GM12878 (cell line): Measurements from ENCODE around the gene RBMS3. TPM values are rescaled to one million over a fixed set of nuclear protein-coding genes. Genes with fewer than 3 reads are reported as not detected.

Experiments
- ATAC-seq: fragments of 200-7000 bp; cut with Tn5 transposase; 3 replicates; pipeline ENCODE4 v1.9.1; 2020; ENCODE audit warnings: mild to moderate bottlenecking, moderate library complexity
- BruUV-seq: library from RNA; stranded (reverse); fragments of 400-500 nt; replicated peaks from 2 replicates; lab custom pipeline; 2021; lab: Mats Ljungman, UMichigan
- CTCF ChIA-PET: fragments of 300-600 bp; sonication (Branson Sonifier 250); formaldehyde crosslinking; extraction: SDS; loops from one replicate; lab custom pipeline; 2021; ENCODE audit warnings: inconsistent platforms; lab: Yijun Ruan, JAX
- POLR2A ChIA-PET: fragments of 350-600 bp; formaldehyde crosslinking; extraction: SDS; loops from one replicate; lab custom pipeline; 2021; ENCODE audit warnings: inconsistent platforms; lab: Charles Lee
- RAD21 ChIA-PET: fragments of 300-600 bp; sonication (Branson Sonifier 250); formaldehyde crosslinking; loops from one replicate; lab custom pipeline; 2023; ENCODE audit warnings: antibody characterized with exemption; ENCODE audit not compliant: unreplicated experiment; lab: Charles Lee
- SMC1A ChIA-PET: fragments of 300-600 bp; sonication (Branson Sonifier 250); formaldehyde crosslinking; loops from one replicate; lab custom pipeline; 2023; ENCODE audit not compliant: unreplicated experiment, uncharacterized antibody; lab: Charles Lee
- DNase-seq: peaks from one replicate; pipeline ENCODE4 v3.0.0-alpha.2; 2011; ENCODE audit warnings: low read depth, low spot score
- FAIRE-seq: peaks from 3 replicates; lab custom pipeline; 2011; peaks lifted over from hg19 to GRCh38; lab: Jason Lieb, UNC
- H2AFZ ChIP-seq: 2 replicates; pipeline ENCODE4 v1.6.0; 2011; ENCODE audit warnings: low read depth, low read length, control low read depth; ENCODE audit not compliant: control insufficient read depth
- H3K27ac ChIP-seq: 2 replicates; pipeline ENCODE4 v1.5.1; 2011; ENCODE audit warnings: control low read depth; ENCODE audit not compliant: control insufficient read depth, insufficient read depth
- H3K27me3 ChIP-seq, 2 experiments: replicated peaks in 1 of 2; 2 replicates each; pipeline versions ENCODE4 v1.6.0 to v1.6.1; 2011; ENCODE audit warnings: low read length in 1 of 2; ENCODE audit not compliant: control insufficient read depth in 2 of 2, insufficient read depth in 2 of 2
- H3K36me3 ChIP-seq, 2 experiments: 2 replicates each; pipeline ENCODE4 v1.5.1; 2011; ENCODE audit warnings: low read length in 1 of 2; ENCODE audit not compliant: control insufficient read depth in 2 of 2, insufficient read depth in 2 of 2
- H3K4me1 ChIP-seq: 2 replicates; pipeline ENCODE4 v1.6.1; 2011; ENCODE audit warnings: mild to moderate bottlenecking, low read length, moderate library complexity, mixed read lengths; ENCODE audit not compliant: control insufficient read depth, insufficient read depth
- H3K4me2 ChIP-seq: 2 replicates; pipeline ENCODE4 v1.6.0; 2011; ENCODE audit warnings: control low read depth; ENCODE audit not compliant: control insufficient read depth, insufficient read depth
- H3K4me3 ChIP-seq: fragments of 200-600 bp; sonication (generic); 2 replicates; pipeline ENCODE4 v1.5.1; 2016
- H3K79me2 ChIP-seq: 2 replicates; pipeline ENCODE4 v1.6.0; 2011; ENCODE audit warnings: low read length; ENCODE audit not compliant: control insufficient read depth, insufficient read depth
- H3K9ac ChIP-seq: 2 replicates; pipeline ENCODE4 v1.8.0; 2011; ENCODE audit warnings: low read length, control low read depth, mixed read lengths; ENCODE audit not compliant: control insufficient read depth, insufficient read depth
- H3K9me3 ChIP-seq: replicated peaks from 3 replicates; pipeline ENCODE4 v1.5.1; 2011; ENCODE audit warnings: mild to moderate bottlenecking, low read length; ENCODE audit not compliant: control insufficient read depth, insufficient read depth
- H4K20me1 ChIP-seq: 2 replicates; pipeline ENCODE4 v1.6.0; 2011; ENCODE audit not compliant: control insufficient read depth, insufficient read depth
- BMI1 ChIP-seq: fragments of 450-650 bp; IDR thresholded peaks from 2 replicates; pipeline ENCODE4 v1.6.1; 2016; ENCODE audit warnings: mild to moderate bottlenecking, moderate library complexity, borderline replicate concordance
- CUX1 ChIP-seq: IDR thresholded peaks from 2 replicates; pipeline ENCODE4 v1.6.1; 2012; ENCODE audit warnings: improper control_type of control experiment, low read depth, low read length; ENCODE audit not compliant: insufficient replicate concordance
- IKZF2 ChIP-seq, 2 experiments: fragments of 450-650 bp; IDR thresholded peaks; 2 replicates each; pipeline ENCODE4 v1.6.1; 2017; ENCODE audit warnings: mild to moderate bottlenecking in 2 of 2, moderate library complexity in 2 of 2
- MYB ChIP-seq: fragments of 150-350 bp; IDR thresholded peaks from 2 replicates; pipeline ENCODE4 v1.6.1; 2014; ENCODE audit warnings: mild to moderate bottlenecking, low read depth, low read length, borderline replicate concordance
- NBN ChIP-seq: fragments of 450-650 bp; IDR thresholded peaks from 2 replicates; pipeline ENCODE4 v1.6.1; 2016
- PKNOX1 ChIP-seq: fragments of 450-650 bp; IDR thresholded peaks from 2 replicates; pipeline ENCODE4 v1.6.1; 2016; ENCODE audit warnings: mild to moderate bottlenecking
- POLR2AphosphoS5 ChIP-seq: IDR thresholded peaks from 2 replicates; pipeline ENCODE4 v1.6.1; 2011; ENCODE audit warnings: mild to moderate bottlenecking, low read length, inconsistent platforms
- PRDM15 ChIP-seq: fragments of 450-650 bp; formaldehyde crosslinking; IDR thresholded peaks from 2 replicates; pipeline ENCODE4 v1.4.0; 2020; ENCODE audit warnings: mild to moderate bottlenecking, moderate library complexity
- RAD21 ChIP-seq: IDR thresholded peaks from 2 replicates; pipeline ENCODE4 v1.6.1; 2011; ENCODE audit warnings: mild to moderate bottlenecking, low read depth, low read length, moderate library complexity; ENCODE audit not compliant: insufficient read depth
- RB1 ChIP-seq: fragments of 450-650 bp; formaldehyde crosslinking; IDR thresholded peaks from 2 replicates; pipeline ENCODE4 v1.6.1; 2017; ENCODE audit warnings: mild to moderate bottlenecking, borderline replicate concordance
- RFX5 ChIP-seq: IDR thresholded peaks from 2 replicates; pipeline ENCODE4 v1.6.1; 2011; ENCODE audit warnings: low read depth, low read length, improper control_type of control experiment
- SMAD5 ChIP-seq: IDR thresholded peaks from 2 replicates; pipeline ENCODE4 v1.6.1; 2016; ENCODE audit warnings: antibody characterized with exemption, low read depth
- ZNF217 ChIP-seq: fragments of 450-650 bp; IDR thresholded peaks from 2 replicates; pipeline ENCODE4 v1.6.1; 2017; ENCODE audit warnings: antibody characterized with exemption, mild to moderate bottlenecking
- WGBS: methylation state at CpG from one replicate; pipeline ENCODE4 v1.1.6; 2016; ENCODE audit warnings: low lambda C conversion rate; ENCODE audit not compliant: insufficient replicate concordance, insufficient coverage; ENCODE audit errors: missing lambda C conversion rate; 5-methylcytosine and 5-hydroxymethylcytosine counted together
- in situ Hi-C: fragments of 300-500 bp; cut with MboI; formaldehyde crosslinking; loops from 9 replicates; pipeline ENCODE4 v1.14.3; 2018; ENCODE audit warnings: mixed read lengths
- intact Hi-C: fragments of 100-400 bp; cut with micrococcal nuclease; formaldehyde crosslinking; loops from one replicate; pipeline ENCODE4 v1.14.2; 2022; ENCODE audit not compliant: unreplicated experiment
- polyA plus RNA-seq, 11 experiments: library from polyadenylated mRNA; depleted of rRNA in 4 of 11; unstranded in 6 of 11; stranded (reverse) in 5 of 11; fragments of >200 nt; fragmentation: Nextera tagmentation in 4 of 11; fragmentation: Illumina TruSeq in 1 of 11; extraction: Ambion mirVana in 4 of 11; extraction: Trizol in 1 of 11; gene quantifications; 1 replicate in 1 of 11; 2 replicates in 10 of 11; pipeline versions ENCODE4 v1.2.1 to v1.2.3, GENCODE V29; 2011 to 2016; ENCODE audit warnings: inconsistent platforms in 2 of 11, missing spikeins in 2 of 11, low read depth in 1 of 11
- total RNA-seq, 4 experiments: library from RNA; depleted of rRNA in 3 of 4; stranded (reverse); fragments of >200 nt in 3 of 4; fragmentation: Illumina TruSeq in 1 of 4; extraction: Trizol in 1 of 4; gene quantifications; 2 replicates each; pipeline versions ENCODE4 v1.2.1 to v1.2.3, GENCODE V29; 2013 to 2021

The RBMS3 gene
- total and polyA plus RNA-seq, 10 of the 15 experiments (the other 5 are each of a cell fraction or from before 2014, with no cell fraction given), result 0.79 to 4.7 (median 3.1) TPM

GRCh38 chr3:29268651-29269050 lies 12.2 kb upstream of the RBMS3 start:
- no peak overlapping the region for H3K27ac ChIP-seq
- WGBS, result 92% methylated on average over 2 of the region's 2 CpGs
- CTCF ChIA-PET, result no interaction called here
- no peak for DNase-seq
- no TSS peak for BruUV-seq
- no peaks in the 10 kb centered on the region for H3K9me3 ChIP-seq
- H3K79me2 ChIP-seq, result no peaks in the 10 kb centered on the region
- in situ Hi-C loops (no loop called here), intact Hi-C loops (no loop called here)
- SMC1A ChIA-PET, result no interaction called here
- no peak overlapping the region for H3K9ac ChIP-seq
- no peak for ATAC-seq
- H2AFZ ChIP-seq, result no peak overlapping the region
- no peaks in the 10 kb centered on the region for H3K36me3 ChIP-seq
- RAD21 ChIA-PET, result no interaction called here
- no peaks in the 10 kb centered on the region for H3K27me3 ChIP-seq
- no peak overlapping the region for H3K4me3 ChIP-seq
- H3K4me1 ChIP-seq, result no peaks in the 10 kb centered on the region
- no peaks in the 10 kb centered on the region for H4K20me1 ChIP-seq
- POLR2A ChIA-PET, result no interaction called here
- no peak overlapping the region for H3K4me2 ChIP-seq
- no peak for FAIRE-seq
- no peak for TF ChIP-seq NBN
- TF ChIP-seq POLR2AphosphoS5, result no peak
- TF ChIP-seq IKZF2 (IDR thresholded peaks at IDR 0.05), result no peak
- TF ChIP-seq CUX1, result no peak
- TF ChIP-seq PRDM15 (CRISPR knock-in tag), result no peak
- TF ChIP-seq RAD21, result no peak
- no peak for TF ChIP-seq RB1
- TF ChIP-seq PKNOX1, result no peak
- no peak for TF ChIP-seq RFX5
- TF ChIP-seq SMAD5, result no peak
- TF ChIP-seq BMI1, result no peak
- TF ChIP-seq ZNF217, result no peak
- no peak for TF ChIP-seq MYB
